Measurements from ENCODE around the gene HPS4. TPM values are rescaled to one million over a fixed set of nuclear protein-coding genes. Genes with fewer than 3 reads are reported as not detected.

HPS4 gene
- total and polyA plus RNA-seq, 10 of the 15 experiments (the other 5 are each of a cell fraction or from before 2014, with no cell fraction given) = 11.7 to 36.7 (median 30.8) TPM

GRCh38 chr22:26524870-26525269, 41.3 kb upstream of the HPS4 start:
- in situ Hi-C loops (cut with MboI) = no loop called here
- H3K4me1 ChIP-seq (ENCODE audit: control insufficient read depth, insufficient read depth, low read length) = no peaks in the 10 kb centered on the region
- no peak overlapping the region for H2AFZ ChIP-seq (ENCODE audit: control insufficient read depth, low read depth, low read length)
- intact Hi-C loops (cut with micrococcal nuclease; ENCODE audit: unreplicated experiment) = no loop called here
- no peaks in the 10 kb centered on the region for H3K27me3 ChIP-seq (replicated peaks in 1 of 2; ENCODE audit: control insufficient read depth in 2 of 2, insufficient read depth in 2 of 2, low read length in 1 of 2)
- no peaks in the 10 kb centered on the region for H3K79me2 ChIP-seq (ENCODE audit: control insufficient read depth, insufficient read depth, low read length)
- no peak overlapping the region for H3K4me3 ChIP-seq
- no peaks in the 10 kb centered on the region for H4K20me1 ChIP-seq (ENCODE audit: control insufficient read depth, insufficient read depth)
- no peak for DNase-seq (ENCODE audit: low read depth, low spot score)
- TF ChIP-seq CREB1 (IDR thresholded peaks at IDR 0.05; ENCODE audit: low read depth) (no peak), ATF3 (IDR thresholded peaks at IDR 0.05; ENCODE audit: borderline replicate concordance, extremely low read depth, low read depth, low read length) (no peak), POLR2AphosphoS5 (IDR thresholded peaks at IDR 0.05; ENCODE audit: low read length) (no peak), LARP7 (IDR thresholded peaks at IDR 0.05) (no peak), ATF7 (IDR thresholded peaks at IDR 0.05; ENCODE audit: low read depth) (no peak), SREBF1 (IDR thresholded peaks at IDR 0.05; ENCODE audit: low read length) (no peak), NKRF (conservative IDR thresholded peaks at IDR 0.05) (no peak), ZNF622 (IDR thresholded peaks at IDR 0.05) (no peak), BACH1 (IDR thresholded peaks at IDR 0.05; ENCODE audit: borderline replicate concordance) (no peak), ZNF274 (IDR thresholded peaks at IDR 0.05; ENCODE audit: insufficient read depth, insufficient read length) (no peak), HDAC2 (IDR thresholded peaks at IDR 0.05) (no peak), STAT3 (IDR thresholded peaks at IDR 0.05; ENCODE audit: low read depth, low read length) (no peak), HSF1 (IDR thresholded peaks at IDR 0.05; ENCODE audit: low read depth, low read length) (no peak)
- POLR2A ChIA-PET = interaction anchor here (1.2 kb wide), 1 partner anchor 12 kb away, joined by 3 read pairs; no protein-coding TSS in a partner anchor
- SMC1A ChIA-PET (ENCODE audit: uncharacterized antibody, unreplicated experiment) = interaction anchor here (1.1 to 1.6 kb wide), 2 partner anchors 12 to 119 kb away, joined by 3 read pairs; no protein-coding TSS in a partner anchor
- peaks cover 0 to 14% of the 10 kb centered on the region in 2 experiments; a peak in 2 of 4 replicates for H3K36me3 ChIP-seq (ENCODE audit: control insufficient read depth in 2 of 2, insufficient read depth in 2 of 2, low read length in 1 of 2)
- no peak overlapping the region for H3K9ac ChIP-seq (ENCODE audit: control insufficient read depth, insufficient read depth, low read length)
- no peak overlapping the region for H3K27ac ChIP-seq (ENCODE audit: control insufficient read depth, insufficient read depth)
- no peak for FAIRE-seq
- CTCF ChIA-PET = no interaction called here
- BruUV-seq (replicated peaks) = no TSS peak
- ATAC-seq = no peak
- H3K4me2 ChIP-seq (ENCODE audit: control insufficient read depth, insufficient read depth) = no peak overlapping the region
- 95% methylated on average over 4 of the region's 4 CpGs for WGBS (ENCODE audit: insufficient coverage, insufficient replicate concordance, low lambda C conversion rate, missing lambda C conversion rate)
- H3K9me3 ChIP-seq (replicated peaks; ENCODE audit: control insufficient read depth, insufficient read depth, low read length) = no peaks in the 10 kb centered on the region
- RAD21 ChIA-PET (ENCODE audit: unreplicated experiment) = interaction anchor here (0.6 kb wide), 1 partner anchor 128 kb away, joined by 3 read pairs; no protein-coding TSS in a partner anchor

Data from GM12878 (cell line).